Measurements from ENCODE around the gene RUNX2. TPM values are rescaled to one million over a fixed set of nuclear protein-coding genes. Genes with fewer than 3 reads are reported as not detected.

Gene RUNX2
- total and polyA plus RNA-seq, 9 of the 15 experiments (the other 6 are each of a cell fraction or from before 2014, with no cell fraction given): 0.29 to 1.00 (median 0.43) TPM

GRCh38 chr6:45377554-45378333 is 49.6 kb downstream of the RUNX2 start, which contains the start of gene SUPT3H (continued):
- TF ChIP-seq CHD7 (IDR thresholded peaks at IDR 0.05; ENCODE audit: low read depth, low read length): no peak
- peak; percentile 80 for TF ChIP-seq GMEB1 (CRISPR knock-in tag; IDR thresholded peaks at IDR 0.05)
- peak; percentile 73 for TF ChIP-seq NBN (IDR thresholded peaks at IDR 0.05; ENCODE audit: low read depth)
- TF ChIP-seq ZNF395 (CRISPR knock-in tag; IDR thresholded peaks at IDR 0.05): peak; percentile 66; the same call in 1 of the 2 replicates
- no peak for TF ChIP-seq BRF1 (IDR thresholded peaks at IDR 0.05; ENCODE audit: borderline replicate concordance, extremely low read depth, insufficient read length)
- no peak for TF ChIP-seq ZNF277 (CRISPR knock-in tag; IDR thresholded peaks at IDR 0.05; ENCODE audit: borderline replicate concordance)
- TF ChIP-seq RBBP5 (IDR thresholded peaks at IDR 0.05; ENCODE audit: borderline replicate concordance, insufficient read depth, low read length, poor library complexity, severe bottlenecking): peak; percentile 71
- TF ChIP-seq POLR2A (conservative IDR thresholded peaks at IDR 0.05): peak; percentile 97
- 0 out of 2 replicates have a peak, but pooled peaks have one; percentile 53 for TF ChIP-seq HNRNPL (IDR thresholded peaks at IDR 0.05; ENCODE audit: low read depth, low read length)
- TF ChIP-seq PML (IDR thresholded peaks at IDR 0.05; ENCODE audit: low read length): peak; percentile 88

All from K562 (cell line).